SK-N-SH (cell line): ENCODE data around the gene KCNQ5. TPM values are rescaled to one million over a fixed set of nuclear protein-coding genes. Genes with fewer than 3 reads are reported as not detected.

ENCODE experiments used
- CTCF ChIA-PET: fragments of 300-600, 350-600 bp; formaldehyde crosslinking; extraction: SDS; loops from one replicate; lab custom pipeline; 2021; lab: Yijun Ruan, JAX
- POLR2A ChIA-PET: fragments of 350-600 bp; sonication (Branson Sonifier 250); formaldehyde crosslinking; extraction: SDS; loops from one replicate; lab custom pipeline; 2020; ENCODE audit warnings: antibody characterized with exemption, inconsistent platforms; lab: Yijun Ruan, JAX
- DNase-seq: peaks from one replicate; pipeline ENCODE4 v3.0.0; 2012
- H2AFZ ChIP-seq: fragments of 200-600 bp; sonication (generic); 2 replicates; pipeline ENCODE4 v1.8.1; 2016; ENCODE audit warnings: antibody characterized with exemption, mild to moderate bottlenecking, low read depth
- H3F3A ChIP-seq: fragments of 200-600 bp; sonication (generic); replicated peaks from 2 replicates; pipeline ENCODE3; 2016; ENCODE audit warnings: antibody characterized with exemption, mild to moderate bottlenecking; ENCODE audit not compliant: insufficient read depth
- H3K27ac ChIP-seq, 2 experiments: fragments of 200-500 bp in 1 of 2; fragments of 200-600 bp in 1 of 2; sonication (Bioruptor generic) in 1 of 2; sonication (generic), shearing (Covaris generic) in 1 of 2; 2 replicates each; pipeline versions ENCODE4 v1.5.1 to v1.6.1; 2014 to 2016; ENCODE audit warnings: low read depth in 2 of 2, inconsistent platforms in 1 of 2, low read length in 1 of 2, mild to moderate bottlenecking in 1 of 2, mixed read lengths in 1 of 2
- H3K27me3 ChIP-seq: fragments of 200-600 bp; sonication (generic), shearing (Covaris generic); 2 replicates; pipeline ENCODE4 v1.6.1; 2016; ENCODE audit warnings: mixed run types; ENCODE audit not compliant: insufficient read depth
- H3K36me3 ChIP-seq, 2 experiments: fragments of 200-500 bp in 1 of 2; fragments of 200-600 bp in 1 of 2; sonication (Bioruptor generic) in 1 of 2; sonication (generic) in 1 of 2; replicated peaks in 1 of 2; 2 replicates each; pipeline versions ENCODE3 to v1.5.1; 2014 to 2016; ENCODE audit warnings: low read length in 1 of 2, mild to moderate bottlenecking in 1 of 2; ENCODE audit not compliant: insufficient read depth in 2 of 2, control insufficient read depth in 1 of 2
- H3K4me1 ChIP-seq, 2 experiments: fragments of 200-500 bp in 1 of 2; fragments of 200-600 bp in 1 of 2; sonication (Bioruptor generic) in 1 of 2; sonication (generic), shearing (Covaris generic) in 1 of 2; 2 replicates each; pipeline versions ENCODE4 v1.5.1 to v1.6.1; 2014 to 2016; ENCODE audit warnings: low read depth in 1 of 2, low read length in 1 of 2, mixed run types in 1 of 2; ENCODE audit not compliant: insufficient read depth in 2 of 2, control insufficient read depth in 1 of 2
- H3K4me2 ChIP-seq: fragments of 200-600 bp; sonication (generic), shearing (Covaris generic); 2 replicates; pipeline ENCODE4 v1.6.1; 2017; ENCODE audit warnings: mixed run types
- H3K4me3 ChIP-seq, 2 experiments: fragments of 200-500 bp in 1 of 2; fragments of 200-600 bp in 1 of 2; sonication (Bioruptor generic) in 1 of 2; sonication (generic), shearing (Covaris generic) in 1 of 2; 2 replicates each; pipeline versions ENCODE4 v1.5.1 to v1.8.1; 2014 to 2016; ENCODE audit warnings: low read depth in 2 of 2, inconsistent platforms in 1 of 2, low read length in 1 of 2, mild to moderate bottlenecking in 1 of 2, mixed read lengths in 1 of 2, moderate library complexity in 1 of 2
- H3K79me2 ChIP-seq: fragments of 200-600 bp; sonication (generic); 2 replicates; pipeline ENCODE4 v1.8.1; 2017; ENCODE audit warnings: mild to moderate bottlenecking; ENCODE audit not compliant: insufficient read depth
- H3K9ac ChIP-seq: fragments of 200-600 bp; sonication (generic); 2 replicates; pipeline ENCODE4 v1.6.1; 2017; ENCODE audit warnings: mixed run types
- H3K9me2 ChIP-seq: fragments of 200-600 bp; sonication (generic); 2 replicates; pipeline ENCODE4 v1.6.1; 2017; ENCODE audit warnings: mixed run types
- H3K9me3 ChIP-seq: fragments of 200-600 bp; sonication (generic); 2 replicates; pipeline ENCODE4 v1.6.1; 2017; ENCODE audit warnings: mixed run types, mild to moderate bottlenecking, moderate library complexity
- H4K20me1 ChIP-seq: fragments of 200-600 bp; sonication (generic); 2 replicates; pipeline ENCODE4 v1.6.1; 2017; ENCODE audit warnings: mild to moderate bottlenecking, mixed run types; ENCODE audit not compliant: insufficient read depth
- CHD2 ChIP-seq: fragments of 150-350 bp; IDR thresholded peaks from 2 replicates; pipeline ENCODE4 v1.6.1; 2018; ENCODE audit warnings: low read length; ENCODE audit not compliant: partially characterized antibody
- CTCF ChIP-seq: fragments of 200-600 bp; sonication (generic); IDR thresholded peaks from 2 replicates; pipeline ENCODE4 v1.6.1; 2017; ENCODE audit warnings: antibody characterized with exemption, mild to moderate bottlenecking, moderate library complexity
- ELF1 ChIP-seq: IDR thresholded peaks from 2 replicates; pipeline ENCODE4 v1.4.0; 2012
- EP300 ChIP-seq, 2 experiments: IDR thresholded peaks; 2 replicates each; pipeline versions ENCODE4 v1.4.0 to v1.6.1; 2012; ENCODE audit warnings: borderline replicate concordance in 1 of 2, low read depth in 1 of 2, low read length in 1 of 2
- FOSL2 ChIP-seq: IDR thresholded peaks from 2 replicates; pipeline ENCODE4 v1.4.0; 2012; ENCODE audit warnings: low read depth, mild to moderate bottlenecking, moderate library complexity, borderline replicate concordance
- FOXM1 ChIP-seq: IDR thresholded peaks from 2 replicates; pipeline ENCODE4 v1.4.0; 2012; ENCODE audit warnings: low read depth, mild to moderate bottlenecking
- IRF3 ChIP-seq: fragments of 150-350 bp; IDR thresholded peaks from 2 replicates; pipeline ENCODE4 v1.6.1; 2016; ENCODE audit warnings: mild to moderate bottlenecking, low read depth, low read length
- JUND ChIP-seq: IDR thresholded peaks from 2 replicates; pipeline ENCODE4 v1.4.0; 2012
- NFIC ChIP-seq: IDR thresholded peaks from 2 replicates; pipeline ENCODE4 v1.4.0; 2012; ENCODE audit warnings: borderline replicate concordance
- NRF1 ChIP-seq: IDR thresholded peaks from 2 replicates; pipeline ENCODE4 v1.6.1; 2012; ENCODE audit warnings: low read depth, mild to moderate bottlenecking, low read length
- PBX3 ChIP-seq: IDR thresholded peaks from 2 replicates; pipeline ENCODE4; 2012
- RAD21 ChIP-seq: IDR thresholded peaks from 2 replicates; pipeline ENCODE4 v1.6.1; 2012; ENCODE audit warnings: mild to moderate bottlenecking, low read length
- RXRA ChIP-seq: IDR thresholded peaks from 2 replicates; pipeline ENCODE4 v1.4.0; 2012; ENCODE audit warnings: low read depth, mild to moderate bottlenecking, borderline replicate concordance
- SMC3 ChIP-seq: IDR thresholded peaks from 2 replicates; pipeline ENCODE4 v1.6.1; 2012; ENCODE audit warnings: low read depth, low read length, improper control_type of control experiment
- TAF1 ChIP-seq: IDR thresholded peaks from 2 replicates; pipeline ENCODE4 v1.6.1; 2012; ENCODE audit warnings: low read depth, mild to moderate bottlenecking, low read length, moderate library complexity, borderline replicate concordance
- TEAD4 ChIP-seq: IDR thresholded peaks from 2 replicates; pipeline ENCODE4 v1.4.0; 2012; ENCODE audit warnings: mild to moderate bottlenecking, borderline replicate concordance; ENCODE audit not compliant: insufficient read depth
- WGBS: methylation state at CpG from one replicate; pipeline ENCODE4 v1.1.6; 2017; ENCODE audit warnings: low lambda C conversion rate; 5-methylcytosine and 5-hydroxymethylcytosine counted together
- polyA plus RNA-seq, 3 experiments: library from polyadenylated mRNA; depleted of rRNA; stranded (reverse); fragments of >200 nt; gene quantifications; 2 replicates each; pipeline ENCODE4 v1.2.3, GENCODE V29; 2012
- TF ChIP-seq, protein P1 (sequence below): IDR thresholded peaks from 2 replicates; pipeline ENCODE4 v1.4.0; 2012; ENCODE audit warnings: low read depth, borderline replicate concordance
- TF ChIP-seq, protein P2 (sequence below): IDR thresholded peaks from 2 replicates; pipeline ENCODE4 v1.4.0; 2012; ENCODE audit warnings: low read depth
- TF ChIP-seq, protein P3 (sequence below): IDR thresholded peaks from 2 replicates; pipeline ENCODE4 v1.4.0; 2012; ENCODE audit warnings: low read depth, borderline replicate concordance

KCNQ5 gene
- polyA plus RNA-seq, 1 of the 3 experiments (the other 2 are of a cell fraction) = 3.2 TPM

- Histone ChIP-seq H3K36me3 (no peaks in the 10 kb centered on the region), H3K27ac (no peak overlapping the region), H3K9me3 (no peaks in the 10 kb centered on the region), H2AFZ (no peak overlapping the region), H3K9ac (no peak overlapping the region), H3K4me2 (no peak overlapping the region), H3K9me2 (no peaks in the 10 kb centered on the region), H3K79me2 (peaks cover 3% of the 10 kb centered on the region; the same call in 1 of the 2 replicates), H3K4me3 (no peak overlapping the region), H4K20me1 (no peaks in the 10 kb centered on the region), H3K4me1 (0 out of 4 replicates have a peak, but pooled peaks cover 0 to 5% of the 10 kb centered on the region in 2 experiments), H3K27me3 (no peaks in the 10 kb centered on the region), H3F3A (no peaks in the 10 kb centered on the region)
- ChIA-PET POLR2A (no interaction called here), CTCF (interaction anchor here (0.6 kb wide), 1 partner anchor 47 kb away, joined by 3 read pairs; no protein-coding TSS in a partner anchor)
- DNase-seq = no peak
- TF ChIP-seq PBX3 (no peak), CHD2 (no peak), RXRA (no peak), NRF1 (no peak), CTCF (no peak), NFIC (no peak), FOXM1 (no peak)
- whole genome bisulfite sequencing = 91% methylated on average over 4 of the region's 4 CpGs
Observed at GRCh38 chr6:72936766-72937559, 315.1 kb downstream of the KCNQ5 start.

GRCh38 chr6:72938104-72938503 lies 316.2 kb downstream of the KCNQ5 start:
- ChIA-PET CTCF (no interaction called here), POLR2A (no interaction called here)
- H3K9me2 ChIP-seq = no peaks in the 10 kb centered on the region
- H4K20me1 ChIP-seq = no peaks in the 10 kb centered on the region
- 79% methylated on average over 3 of the region's 3 CpGs for WGBS
- H3K9me3 ChIP-seq = no peaks in the 10 kb centered on the region
- no peak overlapping the region for H3K9ac ChIP-seq
- no peaks in the 10 kb centered on the region for H3F3A ChIP-seq
- no peak overlapping the region for H3K4me3 ChIP-seq
- H3K79me2 ChIP-seq = peaks cover 3% of the 10 kb centered on the region; the same call in 1 of the 2 replicates
- no peaks in the 10 kb centered on the region for H3K27me3 ChIP-seq
- H3K4me2 ChIP-seq = no peak overlapping the region
- no peak overlapping the region for H3K27ac ChIP-seq
- no peak overlapping the region for H2AFZ ChIP-seq
- H3K4me1 ChIP-seq = 0 out of 4 replicates have a peak, but pooled peaks cover 0 to 5% of the 10 kb centered on the region in 2 experiments
- DNase-seq = no peak
- H3K36me3 ChIP-seq = no peaks in the 10 kb centered on the region
- TF ChIP-seq, protein P1, sequence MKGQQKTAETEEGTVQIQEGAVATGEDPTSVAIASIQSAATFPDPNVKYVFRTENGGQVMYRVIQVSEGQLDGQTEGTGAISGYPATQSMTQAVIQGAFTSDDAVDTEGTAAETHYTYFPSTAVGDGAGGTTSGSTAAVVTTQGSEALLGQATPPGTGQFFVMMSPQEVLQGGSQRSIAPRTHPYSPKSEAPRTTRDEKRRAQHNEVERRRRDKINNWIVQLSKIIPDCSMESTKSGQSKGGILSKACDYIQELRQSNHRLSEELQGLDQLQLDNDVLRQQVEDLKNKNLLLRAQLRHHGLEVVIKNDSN = no peak
- TF ChIP-seq FOSL2 (no peak), EP300 (IDR thresholded peaks at IDR 0.05; ENCODE audit: borderline replicate concordance in 1 of 2, low read depth in 1 of 2, low read length in 1 of 2) (no peak), RAD21 (no peak), TAF1 (no peak), SMC3 (no peak), JUND (no peak), IRF3 (no peak), CHD2 (no peak), TEAD4 (no peak), ELF1 (no peak)
- TF ChIP-seq, protein P2, sequence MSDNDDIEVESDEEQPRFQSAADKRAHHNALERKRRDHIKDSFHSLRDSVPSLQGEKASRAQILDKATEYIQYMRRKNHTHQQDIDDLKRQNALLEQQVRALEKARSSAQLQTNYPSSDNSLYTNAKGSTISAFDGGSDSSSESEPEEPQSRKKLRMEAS = no peak
- TF ChIP-seq, protein P3, sequence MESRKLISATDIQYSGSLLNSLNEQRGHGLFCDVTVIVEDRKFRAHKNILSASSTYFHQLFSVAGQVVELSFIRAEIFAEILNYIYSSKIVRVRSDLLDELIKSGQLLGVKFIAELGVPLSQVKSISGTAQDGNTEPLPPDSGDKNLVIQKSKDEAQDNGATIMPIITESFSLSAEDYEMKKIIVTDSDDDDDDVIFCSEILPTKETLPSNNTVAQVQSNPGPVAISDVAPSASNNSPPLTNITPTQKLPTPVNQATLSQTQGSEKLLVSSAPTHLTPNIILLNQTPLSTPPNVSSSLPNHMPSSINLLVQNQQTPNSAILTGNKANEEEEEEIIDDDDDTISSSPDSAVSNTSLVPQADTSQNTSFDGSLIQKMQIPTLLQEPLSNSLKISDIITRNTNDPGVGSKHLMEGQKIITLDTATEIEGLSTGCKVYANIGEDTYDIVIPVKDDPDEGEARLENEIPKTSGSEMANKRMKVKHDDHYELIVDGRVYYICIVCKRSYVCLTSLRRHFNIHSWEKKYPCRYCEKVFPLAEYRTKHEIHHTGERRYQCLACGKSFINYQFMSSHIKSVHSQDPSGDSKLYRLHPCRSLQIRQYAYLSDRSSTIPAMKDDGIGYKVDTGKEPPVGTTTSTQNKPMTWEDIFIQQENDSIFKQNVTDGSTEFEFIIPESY = no peak
